ENCODE data around the gene MAGI2. TPM values are rescaled to one million over a fixed set of nuclear protein-coding genes. Genes with fewer than 3 reads are reported as not detected.

The MAGI2 gene
- total RNA-seq, 1 experiment from 2014 or later: 14.3 TPM

- Histone ChIP-seq H3K56ac (ENCODE audit: insufficient read length, low read depth, low read length) (no peak overlapping the region), H4K5ac (ENCODE audit: insufficient read length, low read depth, low read length) (no peak overlapping the region), H3K4ac (ENCODE audit: low read depth, low read length) (no peak overlapping the region), H3K4me1 (ENCODE audit: insufficient read depth, low read length) (peaks cover 6% of the 10 kb centered on the region; the same call in 1 of the 2 replicates), H2AK5ac (ENCODE audit: insufficient read length, low read length) (no peak overlapping the region), H3K23me2 (ENCODE audit: insufficient read length, low read depth, low read length, poor library complexity, severe bottlenecking) (no peaks in the 10 kb centered on the region), H2BK12ac (ENCODE audit: insufficient read length, low read depth, low read length) (no peak overlapping the region), H2AFZ (ENCODE audit: low read length) (no peak overlapping the region), H3K27me3 (ENCODE audit: insufficient read depth, low read length) (no peaks in the 10 kb centered on the region), H2BK5ac (ENCODE audit: insufficient read length, low read length) (no peak overlapping the region), H3T11ph (ENCODE audit: low read length) (no peak overlapping the region), H3K79me2 (ENCODE audit: insufficient read depth, low read length) (no peaks in the 10 kb centered on the region), H3K18ac (ENCODE audit: insufficient read length, low read depth, low read length) (no peak overlapping the region), H3K9me3 (ENCODE audit: control insufficient read depth, low read depth, low read length) (no peaks in the 10 kb centered on the region), H3K23ac (ENCODE audit: insufficient read length, low read depth, low read length) (no peak overlapping the region), H4K91ac (ENCODE audit: insufficient read length, low read depth, low read length) (no peak overlapping the region), H3K9ac (ENCODE audit: extremely low read depth, insufficient read length, low read length) (no peak overlapping the region), H2BK15ac (ENCODE audit: low read depth, low read length) (no peak overlapping the region), H4K20me1 (ENCODE audit: control insufficient read depth, insufficient read depth, insufficient read length) (no peaks in the 10 kb centered on the region), H3K4me2 (ENCODE audit: insufficient read depth, insufficient read length, low read length) (no peak overlapping the region), H3K79me1 (ENCODE audit: insufficient read depth, low read depth, low read length, poor library complexity, severe bottlenecking) (no peaks in the 10 kb centered on the region), H3K27ac (ENCODE audit: insufficient read length, low read depth, low read length) (peak overlapping the region; percentile 39), H4K8ac (replicated peaks; ENCODE audit: insufficient read length, low read depth, low read length) (no peak overlapping the region), H3K14ac (ENCODE audit: insufficient read depth, low read length) (no peak overlapping the region), H2BK20ac (ENCODE audit: low read depth, low read length, poor library complexity, severe bottlenecking) (no peak overlapping the region), H2BK120ac (ENCODE audit: low read depth, low read length, poor library complexity, severe bottlenecking) (no peak overlapping the region)
- TF ChIP-seq CTCF (conservative IDR thresholded peaks at IDR 0.05): no peak
- H3K27ac Mint-ChIP-seq: peak overlapping the region; percentile 31 to 83 (median 73); a peak in 6 of 7 replicates
- DNase-seq: no peak
- H3K9me3 Mint-ChIP-seq: no peaks in the 10 kb centered on the region; a peak in 1 of 5 replicates
- H3K36me3 Mint-ChIP-seq (ENCODE audit: insufficient read depth in 1 of 3, low read depth in 3 of 3): no peaks in the 10 kb centered on the region; a peak in 1 of 7 replicates
- H3K27me3 Mint-ChIP-seq (ENCODE audit: low read depth): peaks cover 3% of the 10 kb centered on the region
- peaks cover 40 to 43% of the 10 kb centered on the region in 2 experiments for H3K4me1 Mint-ChIP-seq
- H3K4me3 Mint-ChIP-seq: no peak overlapping the region; a peak in 1 of 5 replicates
- WGBS (ENCODE audit: extremely low coverage, insufficient read length, low lambda C conversion rate): 100% methylated on average over 1 of the region's 7 CpGs
Measured at GRCh38 chr7:78038465-78039080, 1414.9 kb downstream of the MAGI2 start.
